Stimulated activated CD4-positive, alpha-beta T cell treated with anti-CD3 and anti-CD28 coated beads, Interleukin-15, amount 100 ng/mL, for 24 hours (primary cell): ENCODE measurements around the gene CTDSPL2.
A peak's percentile ranks its signal among the peaks of the same experiment; 100 is the strongest.
"Not testable (repeated sequence)": the region's sequence is repeated elsewhere in the genome, so short reads cannot be mapped to it uniquely, and the experiment has no call there.

Experiments
- DNase-seq: peaks from one replicate; pipeline ENCODE4 v3.0.0-alpha.2; 2020

Gene CTDSPL2

DNA sequence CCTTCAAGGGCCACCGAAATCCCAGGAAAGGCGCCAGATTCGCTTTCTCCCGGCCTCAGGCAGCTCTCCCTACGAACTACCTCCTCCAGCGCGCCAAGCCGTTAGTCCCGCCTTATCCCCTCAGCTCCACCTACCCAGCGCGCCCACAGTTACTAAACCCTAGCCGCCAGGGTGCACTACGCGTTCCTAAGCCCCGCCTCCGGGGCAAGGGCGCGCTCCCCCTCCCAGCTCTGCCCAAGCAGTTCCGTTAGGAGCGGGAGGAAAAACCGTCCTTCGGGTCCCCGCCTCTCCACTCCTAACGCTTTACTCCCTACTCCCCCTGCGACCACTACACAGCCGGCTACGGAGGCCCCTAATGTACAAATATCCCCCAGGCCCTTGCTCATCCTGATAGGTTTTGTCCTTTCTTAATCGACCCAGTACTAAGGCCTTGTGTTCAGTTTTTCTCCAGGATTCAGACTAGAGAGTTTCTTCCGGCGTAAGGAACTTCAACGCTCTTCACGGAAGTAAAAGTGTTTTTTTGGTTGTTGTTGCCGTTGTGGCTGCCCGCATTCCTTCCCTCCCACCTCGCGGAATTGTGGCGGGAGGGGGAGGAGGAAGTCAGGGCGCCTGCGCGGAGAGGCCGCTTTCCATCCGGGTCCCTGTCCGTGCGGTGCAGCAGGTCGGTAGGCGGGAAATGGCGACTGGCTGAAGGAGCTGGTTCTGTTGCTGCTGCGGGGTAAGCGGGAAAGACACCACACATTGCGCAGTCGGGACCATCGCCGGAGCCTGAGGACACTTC lies at the start of gene CTDSPL2:
Gene CTDSPL2 (plus strand): TSS at position 655 of the 781 bp plus-strand sequence. CDS start 31,386 bp downstream, outside the sequence.
- peak; percentile 97 for DNase-seq

DNA sequence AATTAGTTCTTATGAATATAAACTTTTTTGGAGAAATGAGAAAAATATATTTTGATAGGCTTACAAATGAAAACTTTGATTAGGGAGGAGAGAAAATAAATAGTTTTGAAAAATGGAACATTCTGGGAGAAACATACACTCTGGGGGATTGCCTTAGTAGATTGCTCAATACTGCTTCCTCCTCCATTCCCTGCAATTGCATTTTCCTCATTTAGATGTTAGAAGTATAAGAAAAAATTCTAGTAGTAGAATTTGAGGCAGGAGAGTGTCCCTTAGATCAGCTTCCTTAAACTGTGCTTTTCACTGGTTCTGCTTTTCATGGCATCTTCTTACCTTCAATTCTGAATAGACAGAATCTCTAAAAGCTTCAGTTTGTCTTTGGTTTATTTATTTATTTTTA lies 46.2 kb upstream of the CTDSPL2 start:
- DNase-seq: no peak

DNA sequence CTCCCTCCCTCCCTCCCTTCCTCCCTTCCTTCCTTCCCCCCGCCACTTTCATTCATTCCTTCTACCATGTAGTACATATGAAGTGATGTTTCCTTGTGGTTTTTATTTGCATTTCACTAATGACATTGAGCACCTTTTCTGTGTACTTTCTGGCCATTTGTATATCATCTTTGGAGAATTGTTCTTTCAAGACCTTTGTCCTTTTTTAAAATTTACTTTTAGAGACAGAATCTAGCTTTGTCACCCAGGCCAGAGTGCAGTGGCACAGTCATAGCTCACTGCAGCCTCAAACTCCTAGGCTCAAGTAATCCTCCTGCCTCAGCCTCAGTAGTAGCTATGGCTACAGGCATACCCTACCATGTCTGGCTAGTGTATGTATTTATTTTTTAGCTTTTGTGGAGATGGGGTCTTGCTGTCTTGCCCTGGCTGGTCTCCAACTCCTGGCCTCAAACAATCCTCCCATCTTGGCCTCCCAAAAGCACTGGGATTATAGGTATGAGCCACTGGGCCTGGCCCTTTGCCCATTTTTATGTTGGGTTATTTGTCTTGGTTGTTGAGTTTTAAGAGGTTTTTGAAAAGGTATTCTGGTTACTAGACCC lies 42.0 kb upstream of the CTDSPL2 start:
- DNase-seq: no peak

DNA sequence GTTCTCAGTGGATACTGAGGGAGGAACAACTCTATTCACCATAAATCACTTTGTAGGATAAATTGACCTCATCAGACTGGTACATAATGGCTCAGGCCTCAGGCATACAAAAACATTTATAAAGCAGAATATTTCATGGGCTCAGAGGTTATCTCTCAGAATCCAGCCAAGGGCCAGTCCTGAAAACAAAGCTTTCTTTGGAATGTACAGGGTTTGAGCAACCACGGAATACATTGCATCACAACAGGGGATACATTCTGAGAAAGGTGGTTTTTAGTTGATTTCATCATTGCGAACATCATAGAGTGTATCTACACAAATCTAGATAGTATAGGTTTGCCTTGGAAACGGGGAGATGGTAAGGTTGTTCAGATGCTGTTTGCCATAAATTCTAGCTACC lies 33.4 kb upstream of the CTDSPL2 start:
- DNase-seq: no peak

DNA sequence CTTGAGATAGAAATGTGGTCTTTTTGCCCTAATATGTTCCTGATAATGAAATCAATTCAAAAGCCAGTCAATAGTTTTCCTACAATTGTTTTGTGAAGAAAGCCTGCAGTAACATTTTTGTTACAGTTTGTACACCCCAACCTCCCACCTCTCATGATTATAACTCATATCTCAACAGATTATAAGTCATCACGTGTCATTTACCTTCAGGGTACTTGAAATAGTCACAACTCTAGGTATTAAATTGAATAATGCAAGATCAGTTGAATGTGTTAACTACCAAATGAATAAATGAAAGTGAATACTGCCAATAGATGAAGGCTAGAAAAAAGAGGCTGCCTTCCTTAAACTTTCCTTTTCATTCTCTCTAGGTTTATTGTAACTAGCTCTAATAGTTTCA lies 32.9 kb upstream of the CTDSPL2 start:
- no peak for DNase-seq

DNA sequence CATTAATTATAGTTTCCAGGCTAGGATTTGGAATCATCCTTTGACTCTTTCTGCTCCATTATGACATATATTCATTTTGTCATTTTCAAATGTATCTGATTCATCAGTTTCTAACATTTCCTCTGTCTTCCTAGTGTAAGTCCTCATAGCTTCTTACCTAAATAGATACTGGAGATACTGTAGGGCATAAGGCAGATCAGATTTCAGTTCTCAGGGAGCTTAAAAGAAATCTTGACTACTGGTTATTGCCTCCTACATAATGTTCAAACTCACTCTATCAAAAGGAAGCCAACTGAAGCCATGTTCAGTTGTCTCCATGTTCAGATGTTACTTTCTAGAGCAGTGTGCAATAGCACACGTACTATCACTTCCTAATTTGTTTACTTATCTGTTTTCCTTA lies 29.6 kb upstream of the CTDSPL2 start:
- no peak for DNase-seq

DNA sequence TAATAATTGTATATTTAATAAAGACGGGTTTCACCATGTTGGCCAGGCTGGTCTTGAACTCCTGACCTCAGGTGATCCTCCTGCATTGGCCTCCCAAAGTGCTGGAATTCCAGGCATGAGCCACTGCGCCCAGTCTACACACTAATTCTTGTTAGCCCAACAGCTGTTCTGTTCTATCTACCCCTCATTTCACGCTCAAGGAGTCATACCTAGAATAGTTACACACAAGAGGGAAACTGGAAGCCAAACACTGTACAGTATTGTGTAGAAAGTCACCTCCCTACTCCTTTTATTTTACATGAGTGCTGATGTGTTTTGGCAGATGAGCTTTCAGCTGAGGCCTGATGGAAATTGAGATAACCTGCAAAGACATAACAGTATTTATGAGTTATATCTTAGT lies 13.4 kb upstream of the CTDSPL2 start:
- no peak for DNase-seq

DNA sequence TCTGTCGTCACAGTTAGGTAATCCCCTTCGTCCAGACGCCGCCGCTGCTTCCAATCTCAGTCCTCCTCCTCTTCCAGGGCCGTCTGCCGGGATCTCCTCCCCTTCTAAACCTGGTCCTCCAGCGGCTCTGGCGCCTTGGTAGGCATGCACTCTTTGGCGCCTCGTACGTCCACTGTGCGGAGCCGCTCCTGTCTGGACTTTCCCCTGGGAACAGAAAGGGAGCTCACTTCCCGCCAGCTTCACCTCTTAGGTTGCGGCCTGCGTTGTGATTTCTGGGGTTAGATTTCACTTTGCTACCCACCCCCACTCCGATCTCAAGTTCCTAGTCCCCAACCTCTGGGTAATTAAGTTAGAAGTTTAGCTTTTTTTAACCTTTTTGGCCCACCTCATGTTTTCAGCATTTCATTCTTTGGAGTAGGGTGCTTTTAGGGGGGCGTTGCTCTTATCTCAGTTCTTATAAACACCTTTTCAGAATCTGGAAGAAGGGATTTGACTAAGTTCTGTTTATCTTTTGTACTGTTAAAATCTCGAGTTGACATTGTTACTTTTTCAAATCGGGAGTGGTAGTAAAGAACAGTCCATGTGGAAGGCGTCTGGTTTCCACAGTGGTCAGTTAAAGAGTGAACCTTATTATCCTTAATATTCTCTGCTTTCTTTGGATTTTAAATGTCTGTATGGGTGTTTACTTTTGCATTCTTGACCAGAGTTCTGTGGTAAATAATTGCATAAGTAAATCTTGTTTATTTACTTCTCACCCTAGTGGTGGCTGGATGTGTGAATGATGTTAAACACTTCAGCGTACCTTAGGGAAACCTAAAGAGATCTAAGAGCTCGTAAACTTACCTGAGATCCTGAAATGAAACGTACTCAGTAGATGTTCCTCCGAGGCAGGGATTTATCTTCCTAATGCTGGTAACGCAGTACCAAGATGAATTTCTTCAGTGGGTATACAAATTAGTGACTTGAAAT lies 611 bp downstream of the CTDSPL2 start:
- no peak for DNase-seq

DNA sequence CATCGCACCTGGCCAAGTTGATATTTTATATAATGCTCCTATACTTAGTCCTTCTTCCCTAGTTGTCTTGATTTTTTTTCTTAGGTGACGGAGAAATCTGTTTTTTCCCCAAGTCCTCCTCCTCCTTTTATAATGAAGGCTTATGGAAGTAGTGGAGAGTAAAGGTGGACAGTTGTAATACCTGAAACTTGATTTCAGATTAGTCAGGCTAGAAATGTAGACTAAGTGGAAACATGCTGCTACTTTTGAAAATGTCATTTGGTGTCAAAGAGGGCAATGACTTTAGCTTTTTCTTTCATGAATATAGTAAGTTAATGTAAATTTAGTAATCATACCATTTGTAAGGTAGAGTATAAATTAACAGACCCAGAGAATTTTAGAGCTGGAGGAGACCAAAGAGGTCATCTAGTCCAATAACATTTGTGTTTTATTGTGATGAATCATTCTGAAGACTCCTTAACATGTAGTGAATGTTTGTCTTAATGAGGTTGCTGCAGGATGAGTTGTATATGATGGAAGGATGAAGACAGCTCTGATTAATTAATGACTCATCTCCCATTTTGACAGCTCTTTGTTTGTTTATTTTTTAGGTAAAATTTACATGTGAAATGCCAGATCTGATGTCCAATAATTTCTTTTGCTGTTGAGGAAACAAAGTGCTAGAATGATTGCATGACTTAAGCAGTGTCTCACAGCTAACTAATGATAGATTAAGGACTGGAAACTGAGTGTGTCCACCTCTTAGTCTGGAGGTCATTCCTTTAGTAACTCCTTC lies 8.7 kb downstream of the CTDSPL2 start:
- DNase-seq: no peak

DNA sequence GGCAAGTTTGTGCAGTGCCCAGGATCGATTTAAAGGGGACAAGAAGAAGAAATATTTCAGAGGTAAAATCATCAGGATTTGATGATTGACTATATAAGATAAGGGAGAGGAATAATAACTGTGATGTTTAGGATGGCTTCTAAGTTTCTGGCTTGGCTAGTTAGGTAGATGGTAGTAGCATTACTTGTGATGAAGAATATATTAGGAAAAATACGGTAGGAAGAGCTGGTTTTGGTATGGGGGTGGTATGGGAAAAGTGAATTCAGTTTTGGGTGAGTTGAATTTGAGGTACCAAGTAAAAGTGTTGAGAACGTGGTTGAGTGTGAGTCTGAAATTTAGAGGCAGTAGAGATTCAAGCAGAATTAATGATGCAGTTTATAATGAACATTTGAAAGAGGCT lies 11.0 kb downstream of the CTDSPL2 start:
- no peak for DNase-seq

DNA sequence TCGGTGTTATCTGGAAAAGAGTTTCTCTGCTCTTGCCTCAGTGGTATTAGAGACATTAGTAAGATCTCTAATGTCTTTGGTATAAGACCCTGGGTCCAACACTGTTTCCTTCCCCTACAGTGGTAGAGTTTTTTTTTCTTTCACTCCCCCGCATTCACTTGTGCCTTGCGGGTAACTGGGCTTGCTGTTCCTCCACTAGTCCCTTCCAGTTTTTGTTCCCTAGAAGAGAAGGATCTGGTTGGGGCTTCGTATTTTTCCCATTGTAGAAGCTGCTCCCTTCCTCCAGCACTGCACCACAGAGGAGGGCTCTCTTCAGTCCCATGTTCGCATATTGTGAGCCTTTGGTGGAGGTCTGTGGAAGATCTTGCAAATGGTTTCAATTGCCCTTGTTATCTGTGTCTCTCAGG lies 13.7 kb downstream of the CTDSPL2 start:
- DNase-seq: no peak

DNA sequence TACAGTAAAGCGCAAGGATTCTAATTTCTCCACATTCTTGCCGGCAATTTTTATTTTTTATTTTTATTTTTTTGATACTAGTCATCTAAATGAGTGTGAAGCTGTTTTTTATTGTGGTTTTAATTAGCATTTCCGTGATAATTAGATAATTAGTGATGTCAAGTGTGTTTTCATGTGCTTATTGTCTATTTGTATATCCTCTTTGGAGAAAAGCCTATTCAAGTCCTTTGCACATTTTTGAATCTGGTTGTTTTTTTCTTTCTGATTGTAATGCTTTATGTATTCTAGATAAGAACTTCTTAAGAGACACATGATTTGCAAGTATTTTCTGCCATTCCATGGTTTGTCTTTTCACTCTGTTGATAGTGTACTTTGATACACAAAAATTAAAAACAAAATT lies 16.1 kb downstream of the CTDSPL2 start:
- DNase-seq: no peak

DNA sequence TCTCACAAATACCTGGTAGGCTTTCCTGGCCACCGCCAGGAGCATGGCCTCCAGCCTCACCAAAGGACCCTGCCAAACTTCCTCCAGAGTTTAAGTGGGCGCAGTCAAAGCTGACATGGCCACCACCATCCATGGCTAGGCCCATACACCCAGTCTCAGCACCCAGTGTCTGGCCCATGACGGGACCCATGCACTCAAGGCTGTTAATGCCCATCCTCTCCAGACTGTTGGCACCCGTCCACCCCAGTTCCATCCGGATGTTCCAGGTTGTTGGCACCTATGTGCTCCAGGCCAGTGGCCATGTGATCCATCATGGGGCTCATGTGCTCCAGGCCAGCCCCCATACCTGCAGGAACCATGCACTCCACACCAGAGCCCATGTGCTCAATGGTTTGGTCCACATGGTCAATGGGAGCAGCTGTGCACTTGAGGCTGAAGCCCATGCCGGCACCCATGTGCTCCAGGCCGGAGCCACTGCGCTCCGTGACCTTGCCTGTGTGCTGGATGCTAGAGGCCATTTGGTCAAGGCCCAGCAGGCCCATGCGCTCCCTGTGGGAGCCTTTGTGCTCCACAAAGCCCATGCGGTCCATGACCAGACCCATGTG lies 20.4 kb downstream of the CTDSPL2 start:
- DNase-seq: no peak

DNA sequence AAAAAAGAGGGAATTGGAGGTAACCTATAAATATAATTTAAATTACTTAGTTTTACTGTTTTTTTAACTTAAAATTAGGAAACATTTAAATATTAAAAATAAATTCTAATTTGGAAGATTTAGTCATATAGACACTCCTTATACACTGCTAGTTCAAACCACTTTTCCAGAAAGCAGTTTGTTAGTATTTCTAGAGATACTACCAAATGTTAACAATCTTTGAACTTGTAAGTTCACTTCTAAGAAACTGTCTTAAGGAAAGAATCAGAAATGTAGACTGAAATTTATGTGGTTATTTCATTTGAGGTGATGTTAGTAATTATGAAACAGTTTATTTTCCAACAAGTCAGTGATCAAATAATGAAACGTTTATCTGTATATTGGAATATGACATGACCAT lies 22.7 kb downstream of the CTDSPL2 start:
- no peak for DNase-seq

DNA sequence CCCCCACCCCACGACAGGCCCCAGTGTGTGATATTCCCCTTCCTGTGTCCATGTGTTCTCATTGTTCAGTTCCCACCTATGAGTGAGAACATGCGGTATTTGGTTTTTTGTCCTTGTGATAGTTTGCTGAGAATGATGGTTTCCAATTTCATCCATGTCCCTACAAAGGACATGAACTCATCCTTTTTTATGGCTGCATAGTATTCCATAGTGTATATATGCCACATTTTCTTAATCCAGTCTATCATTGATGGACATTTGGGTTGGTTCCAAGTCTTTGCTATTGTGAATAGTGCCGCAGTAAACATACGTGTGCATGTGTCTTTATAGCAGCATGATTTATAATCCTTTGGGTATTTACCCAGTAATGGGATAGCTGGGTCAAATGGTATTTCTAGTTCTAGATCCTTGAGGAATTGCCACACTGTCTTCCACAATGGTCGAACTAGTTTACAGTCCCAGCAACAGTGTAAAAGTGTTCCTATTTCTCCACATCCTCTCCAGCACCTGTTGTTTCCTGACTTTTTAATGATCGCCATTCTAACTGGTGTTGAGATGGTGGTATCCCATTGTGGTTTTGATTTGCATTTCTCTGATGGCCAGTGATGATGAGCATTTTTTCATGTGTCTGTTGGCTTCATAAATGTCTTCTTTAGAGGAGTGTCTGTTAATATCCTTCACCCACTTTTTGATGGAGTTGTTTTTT lies 26.3 kb downstream of the CTDSPL2 start:
- DNase-seq: not testable (repeated sequence)

DNA sequence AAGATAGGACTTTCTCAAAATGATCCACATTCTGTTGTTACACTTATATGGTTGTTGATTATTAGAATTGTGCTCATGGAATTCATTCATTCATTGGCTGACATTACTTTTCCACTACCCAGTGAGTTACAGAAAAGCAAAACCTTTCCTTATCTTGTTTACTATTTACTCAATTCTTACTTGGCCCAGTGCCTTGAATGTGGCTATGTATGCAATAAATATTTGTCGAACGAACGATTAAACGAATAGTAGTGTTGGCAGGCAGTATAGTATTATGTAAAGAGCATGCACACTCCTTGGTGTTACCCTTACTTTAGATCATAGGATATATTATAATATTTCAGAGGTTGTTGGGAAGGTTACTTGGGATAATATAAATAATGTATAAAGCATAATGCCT lies 31.0 kb downstream of the CTDSPL2 start:
- no peak for DNase-seq

DNA sequence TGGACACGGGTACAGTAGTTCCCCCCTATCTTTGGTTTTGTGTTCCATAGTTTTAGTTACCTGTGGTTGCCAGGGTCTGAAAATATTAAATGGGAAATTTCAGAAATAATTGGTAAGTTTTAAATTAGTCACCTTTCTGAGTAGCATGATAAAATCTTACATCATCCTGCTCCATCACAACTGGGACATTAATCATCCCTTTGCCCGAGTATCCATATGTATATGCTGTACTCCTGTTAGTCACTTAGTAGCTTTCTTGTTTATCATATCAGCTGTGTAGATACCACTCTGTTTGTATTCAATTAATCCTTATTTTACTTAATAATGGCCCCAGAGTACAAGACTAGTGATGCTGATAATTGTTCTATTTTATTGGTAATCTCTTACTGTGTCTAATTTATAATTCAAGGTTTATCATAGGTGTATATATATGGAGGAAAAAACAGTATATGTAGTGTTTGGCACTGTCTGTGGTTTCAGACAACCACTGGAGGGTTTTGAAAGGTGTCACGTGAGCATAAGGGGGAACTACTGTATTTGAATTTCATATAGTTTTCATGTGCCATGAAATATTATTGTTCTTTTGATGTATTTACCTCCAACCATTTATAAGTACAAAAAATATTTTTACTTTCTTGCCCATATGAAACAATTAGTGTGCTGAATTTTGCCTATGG lies 41.4 kb downstream of the CTDSPL2 start:
- DNase-seq: no peak

DNA sequence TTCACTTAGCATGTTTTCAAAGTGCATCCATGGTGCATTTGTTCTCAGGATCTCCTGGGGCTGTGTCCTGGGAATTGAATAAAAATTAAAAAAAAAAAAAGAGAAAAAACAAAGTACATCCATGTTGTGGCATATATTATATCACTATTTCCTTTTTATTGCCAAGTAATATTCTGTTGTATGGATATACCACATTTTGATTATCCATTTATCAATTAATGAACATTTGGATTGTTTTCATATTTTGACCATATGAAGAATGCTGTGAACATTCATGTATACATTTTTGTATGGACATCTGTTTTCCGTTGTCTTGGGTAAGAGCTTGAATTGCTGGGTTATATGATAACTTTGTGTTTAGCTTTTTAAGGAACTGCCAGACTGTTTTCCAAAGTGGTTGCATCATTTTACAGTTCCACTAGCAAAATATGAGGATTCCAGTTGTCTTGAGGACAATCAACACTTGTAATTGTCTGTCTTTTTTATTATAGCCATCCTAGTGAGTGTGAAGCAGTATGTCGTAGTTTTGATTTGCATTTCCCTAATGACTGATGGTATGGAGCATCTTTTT lies 44.5 kb downstream of the CTDSPL2 start:
- DNase-seq: no peak

DNA sequence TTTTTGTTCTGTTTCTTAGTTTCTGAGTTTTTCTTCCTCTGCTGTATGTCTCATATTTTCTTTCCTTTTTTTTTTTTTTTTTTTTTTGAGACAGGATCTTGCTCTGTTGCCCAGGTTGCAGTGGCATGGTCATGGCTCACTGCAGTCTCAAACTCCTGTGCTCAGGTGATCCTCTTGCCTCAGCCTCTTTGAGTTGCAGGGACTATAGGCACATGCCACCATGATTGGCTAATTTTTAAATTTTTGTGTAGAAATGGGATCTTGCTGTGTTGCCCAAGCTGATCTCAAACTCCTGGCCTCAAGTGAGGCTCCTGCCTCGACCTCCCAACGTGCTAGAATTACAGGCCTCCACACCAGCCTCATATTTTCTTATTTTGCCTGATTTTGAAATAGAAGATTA lies 51.9 kb downstream of the CTDSPL2 start:
- DNase-seq: no peak

DNA sequence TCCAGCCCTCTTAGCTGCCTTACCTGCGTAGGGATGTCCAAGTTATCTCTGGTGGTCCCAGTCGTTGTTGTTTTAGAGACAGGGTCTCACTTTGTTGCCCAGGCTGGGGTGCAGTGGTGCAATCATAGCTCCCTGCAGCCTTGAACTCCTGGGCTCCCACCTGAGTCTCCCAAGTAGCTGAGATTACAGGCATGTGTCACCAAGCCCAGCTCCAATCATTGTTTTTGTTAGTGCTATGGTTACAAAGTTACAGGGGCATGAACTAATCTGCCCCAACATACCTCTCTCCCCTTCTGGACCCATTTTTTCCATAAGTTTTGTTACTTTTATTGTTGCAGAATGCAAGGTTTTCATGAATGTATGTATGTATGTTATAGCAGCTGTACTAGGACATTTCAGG lies 54.7 kb downstream of the CTDSPL2 start:
- DNase-seq: no peak

DNA sequence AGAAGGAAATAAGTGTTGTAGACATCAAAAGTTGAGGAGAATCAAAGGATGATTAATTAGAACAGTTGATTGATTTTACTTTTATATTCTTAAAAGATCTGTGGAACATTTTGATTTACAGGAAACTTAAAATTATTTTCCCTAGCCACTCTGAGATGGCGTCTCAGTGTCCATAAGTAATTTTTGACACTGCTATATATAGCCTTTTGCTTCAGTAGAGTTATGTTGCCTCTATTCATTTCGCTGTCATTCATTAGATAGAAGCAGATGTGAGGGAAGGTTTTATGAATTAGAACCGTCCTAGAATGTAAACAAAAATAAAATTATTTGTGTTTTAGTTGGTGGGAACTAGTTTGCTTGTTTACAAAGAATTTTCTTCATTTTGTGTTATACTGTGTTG lies 58.5 kb downstream of the CTDSPL2 start:
- no peak for DNase-seq
